Fibroblast of skin of abdomen (primary cell): ENCODE data around the gene PAK3.
A peak's percentile ranks its signal among the peaks of the same experiment; 100 is the strongest.

Experiments
- DNase-seq: peaks from one replicate; pipeline ENCODE4 v3.0.0-alpha.2; 2013

The PAK3 gene

GRCh38 chrX:111264385-111264784 is 168.4 kb downstream of the PAK3 start:
- no peak for DNase-seq

GRCh38 chrX:111265486-111265885 is 169.5 kb downstream of the PAK3 start:
- no peak for DNase-seq

- DNase-seq = no peak
Measured at GRCh38 chrX:111268506-111268905, 172.5 kb downstream of the PAK3 start.

- peak; percentile 19 for DNase-seq
Measured at GRCh38 chrX:111270339-111270738, 174.3 kb downstream of the PAK3 start, which contains the start of gene CAPN6. Gene CAPN6 (minus strand): TSS chrX:111270483. CDS start chrX:111263936, 6,547 bp downstream.
